AG09319 (cell line): Measurements from ENCODE around the gene ATG10.

Experiments used
- DNase-seq: peaks from one replicate; pipeline ENCODE4 v3.0.0-alpha.2; 2010; ENCODE audit warnings: low read depth; ENCODE audit errors: extremely low read depth
- CTCF ChIP-seq: IDR thresholded peaks from 2 replicates; pipeline ENCODE4 v1.5.1; 2011; ENCODE audit warnings: low read depth, mild to moderate bottlenecking, inconsistent platforms, low read length, moderate library complexity

ATG10 gene

GRCh38 chr5:82152978-82153481, 181.2 kb downstream of the ATG10 start:
- no peak for DNase-seq
- no peak for TF ChIP-seq CTCF

GRCh38 chr5:82154776-82155175, 183.0 kb downstream of the ATG10 start:
- no peak for DNase-seq
- TF ChIP-seq CTCF, result no peak

GRCh38 chr5:82155305-82155704, 183.5 kb downstream of the ATG10 start:
- no peak for DNase-seq

GRCh38 chr5:82156874-82157273, 185.1 kb downstream of the ATG10 start:
- DNase-seq, result no peak
- no peak for TF ChIP-seq CTCF

More at GRCh38 chr5:82155305-82155704, 183.5 kb downstream of the ATG10 start:
- no peak for TF ChIP-seq CTCF

GRCh38 chr5:82158755-82159413, 187.1 kb downstream of the ATG10 start:
- no peak for DNase-seq
- TF ChIP-seq CTCF, result no peak

GRCh38 chr5:82160948-82161347, 189.1 kb downstream of the ATG10 start:
- TF ChIP-seq CTCF, result no peak
- DNase-seq, result no peak

GRCh38 chr5:82162573-82162972, 190.8 kb downstream of the ATG10 start:
- TF ChIP-seq CTCF, result no peak
- no peak for DNase-seq
